Measurements from ENCODE around the gene MEMO1.
"Not testable (repeated sequence)": the region's sequence is repeated elsewhere in the genome, so short reads cannot be mapped to it uniquely, and the experiment has no call there.

Gene MEMO1

DNA sequence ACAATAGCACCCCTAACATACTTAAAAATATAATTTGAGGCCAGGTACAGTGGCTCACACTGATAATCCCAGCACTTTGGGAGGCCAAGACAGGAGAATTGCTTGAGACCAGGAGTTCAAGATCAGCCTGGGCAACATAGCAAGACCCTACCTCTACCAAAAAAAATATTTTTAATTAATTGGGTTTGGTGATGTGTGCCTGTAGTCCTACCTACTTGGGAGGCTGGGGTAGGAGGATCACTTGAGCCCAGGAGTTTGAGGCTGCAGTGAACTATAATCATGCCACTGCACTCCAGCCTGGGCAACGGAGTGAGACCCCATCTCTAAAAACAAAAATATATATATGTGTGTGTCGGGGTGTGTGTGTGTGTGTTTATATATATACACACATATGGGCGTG lies 91.3 kb downstream of the MEMO1 start:
- Mint-ChIP-seq H3K4me3 (no peak overlapping the region), H3K9me3 (no peaks in the 10 kb centered on the region), H3K27me3 (no peaks in the 10 kb centered on the region), H3K27ac (no peak overlapping the region), H3K4me1 (no peaks in the 10 kb centered on the region)
- ATAC-seq (no peak), DNase-seq (no peak)

DNA sequence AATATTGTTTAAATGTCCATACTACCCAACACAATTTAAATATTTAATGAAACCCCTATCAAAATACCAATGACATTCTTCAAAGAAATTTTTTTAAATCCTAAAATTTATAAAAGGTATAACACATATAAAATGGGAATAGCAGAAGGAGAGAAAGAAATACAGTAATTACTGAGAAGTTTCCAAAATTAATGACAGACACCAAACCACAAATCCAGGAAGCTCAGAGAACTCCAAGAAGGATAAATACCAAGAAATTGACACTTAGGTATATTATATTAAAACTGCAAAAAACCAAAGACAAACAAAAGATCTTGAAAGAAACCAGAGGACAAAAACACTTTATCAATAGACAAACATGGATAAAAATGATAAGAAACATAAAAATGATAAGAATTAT lies 101.1 kb downstream of the MEMO1 start:
- Mint-ChIP-seq H3K9me3 (no peaks in the 10 kb centered on the region), H3K4me3 (no peak overlapping the region), H3K27me3 (no peaks in the 10 kb centered on the region), H3K4me1 (peaks cover 16% of the 10 kb centered on the region), H3K27ac (no peak overlapping the region)
- DNase-seq = no peak
- ATAC-seq = no peak

GRCh38 chr2:31907491-31907890 lies 103.3 kb downstream of the MEMO1 start:
- peaks cover 25% of the 10 kb centered on the region for H3K4me1 Mint-ChIP-seq
- not testable (repeated sequence) for ATAC-seq, H3K27ac Mint-ChIP-seq, H3K27me3 Mint-ChIP-seq, DNase-seq, H3K9me3 Mint-ChIP-seq, H3K4me3 Mint-ChIP-seq

DNA sequence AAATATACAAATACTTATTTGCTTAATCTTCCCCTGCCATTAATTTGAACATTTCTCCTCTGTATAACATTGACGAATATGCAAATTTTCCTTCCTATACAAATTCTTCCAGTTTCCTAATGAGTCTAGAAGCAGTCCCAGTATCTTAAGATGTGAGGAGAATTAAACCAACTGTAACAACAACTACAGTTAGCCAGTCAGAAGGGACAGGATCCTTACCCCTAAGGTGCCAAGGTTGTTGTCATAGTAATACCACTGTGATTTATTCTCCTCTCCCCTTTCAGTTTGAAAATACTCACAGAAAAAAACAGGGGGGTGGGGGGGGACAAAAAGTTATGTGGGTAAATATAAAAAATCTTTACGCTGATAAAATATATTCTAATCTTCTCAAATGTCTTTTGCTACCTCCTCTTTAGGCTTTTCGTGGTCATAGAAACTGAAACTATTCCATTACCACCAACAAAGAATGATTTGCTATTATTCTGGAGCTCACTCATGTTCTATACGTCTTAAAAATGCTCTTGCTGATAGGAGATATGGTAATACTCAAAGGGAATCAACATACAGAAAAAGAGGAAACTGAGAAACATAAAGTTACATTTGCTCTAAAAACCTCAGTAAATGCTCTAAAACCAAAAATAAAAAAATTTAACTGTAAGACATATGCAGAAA lies 107.6 kb downstream of the MEMO1 start:
- Mint-ChIP-seq H3K27ac (no peak overlapping the region), H3K4me3 (no peak overlapping the region), H3K9me3 (peaks cover 8 to 22% of the 10 kb centered on the region in 2 donors), H3K27me3 (no peaks in the 10 kb centered on the region), H3K4me1 (peaks cover 11% of the 10 kb centered on the region)
- ATAC-seq (peak; percentile 43), DNase-seq (no peak)

GRCh38 chr2:31901900-31902299 lies 108.9 kb downstream of the MEMO1 start:
- H3K27ac Mint-ChIP-seq = no peak overlapping the region

GRCh38 chr2:31900156-31900555 lies 110.7 kb downstream of the MEMO1 start:
- not testable (repeated sequence) for ATAC-seq, H3K4me3 Mint-ChIP-seq, H3K4me1 Mint-ChIP-seq, H3K27me3 Mint-ChIP-seq, DNase-seq, H3K27ac Mint-ChIP-seq
- H3K9me3 Mint-ChIP-seq = peaks cover 14 to 28% of the 10 kb centered on the region in 2 donors

More at GRCh38 chr2:31901900-31902299, 108.9 kb downstream of the MEMO1 start:
- H3K4me1 Mint-ChIP-seq = peaks cover 8% of the 10 kb centered on the region
- H3K9me3 Mint-ChIP-seq = peaks cover 14 to 28% of the 10 kb centered on the region in 2 donors
- DNase-seq = no peak
- H3K4me3 Mint-ChIP-seq = no peak overlapping the region
- no peaks in the 10 kb centered on the region for H3K27me3 Mint-ChIP-seq
- no peak for ATAC-seq

DNA sequence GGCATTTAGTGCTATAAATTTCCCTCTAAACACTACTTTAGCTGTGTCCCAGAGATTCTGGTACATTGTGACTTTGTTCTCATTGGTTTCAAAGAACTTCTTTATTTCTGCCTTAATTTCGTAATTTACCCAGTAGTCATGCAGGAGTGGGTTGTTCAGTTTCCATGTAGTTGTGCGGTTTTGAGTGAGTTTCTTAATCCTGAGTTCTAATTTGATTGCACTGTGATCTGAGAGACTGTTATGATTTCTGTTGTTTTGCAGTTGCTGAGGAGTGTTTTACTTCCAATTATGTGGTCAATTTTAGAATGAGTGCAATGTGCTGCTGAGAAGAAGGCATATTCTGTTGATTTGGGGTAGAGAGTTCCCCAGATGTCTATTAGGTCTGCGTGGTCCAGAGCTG lies 112.5 kb downstream of the MEMO1 start:
- H3K9me3 Mint-ChIP-seq = peaks cover 14 to 28% of the 10 kb centered on the region in 2 donors
- not testable (repeated sequence) for DNase-seq, H3K27ac Mint-ChIP-seq, H3K4me1 Mint-ChIP-seq, H3K27me3 Mint-ChIP-seq, H3K4me3 Mint-ChIP-seq, ATAC-seq

DNA sequence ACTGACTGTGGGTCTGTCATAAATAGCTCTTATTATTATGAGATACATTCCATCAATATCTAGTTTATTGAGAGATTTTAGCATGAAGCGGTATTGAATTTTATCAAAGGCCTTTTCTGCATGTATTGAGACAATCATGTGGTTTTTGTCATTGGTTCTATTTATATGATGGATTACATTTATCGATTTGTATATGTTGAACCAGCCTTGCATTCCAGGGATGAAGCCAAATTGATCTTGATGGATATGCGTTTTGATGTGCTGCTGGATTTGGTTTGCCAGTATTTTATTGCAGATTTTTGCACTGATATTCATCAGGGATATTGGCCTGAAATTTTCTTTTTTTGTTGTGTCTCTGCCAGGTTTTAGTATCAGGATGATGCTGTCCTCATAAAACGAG lies 113.5 kb downstream of the MEMO1 start:
- H3K4me1 Mint-ChIP-seq, H3K27me3 Mint-ChIP-seq, ATAC-seq, H3K27ac Mint-ChIP-seq, DNase-seq, H3K4me3 Mint-ChIP-seq: not testable (repeated sequence)
- H3K9me3 Mint-ChIP-seq = peaks cover 14 to 28% of the 10 kb centered on the region in 2 donors

- ATAC-seq (no peak), DNase-seq (no peak)
- Mint-ChIP-seq H3K4me3 (no peak overlapping the region), H3K4me1 (no peaks in the 10 kb centered on the region), H3K9me3 (peaks cover 14 to 28% of the 10 kb centered on the region in 2 donors), H3K27ac (no peak overlapping the region), H3K27me3 (no peaks in the 10 kb centered on the region)
Measured at GRCh38 chr2:31896293-31896692, 114.5 kb downstream of the MEMO1 start.

- ATAC-seq (no peak), DNase-seq (no peak)
- Mint-ChIP-seq H3K4me3 (no peak overlapping the region), H3K4me1 (no peaks in the 10 kb centered on the region), H3K9me3 (peaks cover 14 to 20% of the 10 kb centered on the region in 2 donors), H3K27ac (no peak overlapping the region), H3K27me3 (no peaks in the 10 kb centered on the region)
Measured at GRCh38 chr2:31894656-31895055, 116.2 kb downstream of the MEMO1 start.

GRCh38 chr2:31893094-31893493 lies 117.7 kb downstream of the MEMO1 start:
- Mint-ChIP-seq H3K9me3 (peaks cover 4 to 5% of the 10 kb centered on the region in 2 donors), H3K27me3 (no peaks in the 10 kb centered on the region), H3K4me1 (no peaks in the 10 kb centered on the region), H3K4me3 (no peak overlapping the region), H3K27ac (no peak overlapping the region)
- ATAC-seq = no peak
- DNase-seq = no peak

GRCh38 chr2:31889044-31889443 lies 121.8 kb downstream of the MEMO1 start:
- no peak overlapping the region for H3K4me3 Mint-ChIP-seq
- no peak overlapping the region for H3K27ac Mint-ChIP-seq
- ATAC-seq = no peak
- no peaks in the 10 kb centered on the region for H3K4me1 Mint-ChIP-seq
- no peaks in the 10 kb centered on the region for H3K27me3 Mint-ChIP-seq
- no peaks in the 10 kb centered on the region for H3K9me3 Mint-ChIP-seq
- DNase-seq = no peak

- no peak overlapping the region for H3K4me3 Mint-ChIP-seq
- H3K9me3 Mint-ChIP-seq = no peaks in the 10 kb centered on the region
- H3K27me3 Mint-ChIP-seq = no peaks in the 10 kb centered on the region
- no peaks in the 10 kb centered on the region for H3K4me1 Mint-ChIP-seq
- H3K27ac Mint-ChIP-seq = no peak overlapping the region
- DNase-seq (no peak), ATAC-seq (no peak)
Measured at GRCh38 chr2:31888550-31888949, 122.3 kb downstream of the MEMO1 start.

DNA sequence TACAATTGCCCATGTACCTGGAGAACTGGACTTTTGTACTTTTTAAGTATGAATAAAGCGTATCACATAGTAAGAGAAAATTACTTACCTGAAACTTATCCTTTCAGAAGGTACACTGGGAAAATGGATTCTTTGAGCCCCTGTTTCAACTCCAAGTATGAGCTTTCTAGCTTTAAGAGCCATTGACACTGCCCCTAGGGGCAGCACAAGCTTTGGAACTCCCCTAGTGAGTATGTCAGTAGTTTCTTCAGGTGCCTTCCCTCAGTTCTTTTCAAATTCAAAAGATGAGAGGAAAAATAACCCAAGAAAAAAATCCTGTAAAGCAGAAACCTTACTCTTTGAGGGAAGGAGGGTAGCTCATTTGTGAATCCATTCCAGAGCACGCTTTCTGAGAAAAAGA lies 124.1 kb downstream of the MEMO1 start:
- ATAC-seq = no peak
- no peak overlapping the region for H3K4me3 Mint-ChIP-seq
- H3K4me1 Mint-ChIP-seq = no peaks in the 10 kb centered on the region
- DNase-seq = no peak
- no peaks in the 10 kb centered on the region for H3K9me3 Mint-ChIP-seq
- no peaks in the 10 kb centered on the region for H3K27me3 Mint-ChIP-seq
- no peak overlapping the region for H3K27ac Mint-ChIP-seq

DNA sequence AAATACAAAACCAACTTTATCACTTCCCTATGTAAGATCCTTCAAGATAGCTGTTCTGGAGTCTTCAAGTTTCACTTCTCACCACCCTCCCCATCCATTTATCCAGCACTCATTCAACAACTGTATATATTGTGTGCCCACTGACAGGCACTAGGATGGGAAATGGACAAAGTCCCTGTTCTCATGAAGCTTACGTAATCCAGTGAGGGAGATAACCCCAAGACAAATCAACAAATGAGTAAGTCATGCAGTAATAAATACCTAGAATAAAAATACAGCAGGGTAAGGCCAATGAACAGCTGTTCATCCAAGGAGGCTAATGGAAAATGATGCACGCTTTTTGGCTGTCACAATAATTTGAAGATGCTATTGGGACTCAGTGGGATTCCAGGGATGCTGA lies 133.8 kb downstream of the MEMO1 start:
- Mint-ChIP-seq H3K27me3 (no peaks in the 10 kb centered on the region), H3K9me3 (no peaks in the 10 kb centered on the region), H3K4me1 (no peaks in the 10 kb centered on the region), H3K4me3 (no peak overlapping the region), H3K27ac (no peak overlapping the region)
- DNase-seq = no peak
- no peak for ATAC-seq

GRCh38 chr2:31874071-31874470 lies 136.7 kb downstream of the MEMO1 start:
- no peak for ATAC-seq
- no peaks in the 10 kb centered on the region for H3K9me3 Mint-ChIP-seq
- H3K27ac Mint-ChIP-seq = no peak overlapping the region
- H3K4me3 Mint-ChIP-seq = no peak overlapping the region
- H3K27me3 Mint-ChIP-seq = no peaks in the 10 kb centered on the region
- no peak for DNase-seq
- H3K4me1 Mint-ChIP-seq = no peaks in the 10 kb centered on the region

GRCh38 chr2:31865215-31865614 lies 145.6 kb downstream of the MEMO1 start:
- DNase-seq (no peak), ATAC-seq (no peak)
- Mint-ChIP-seq H3K27me3 (no peaks in the 10 kb centered on the region), H3K9me3 (no peaks in the 10 kb centered on the region), H3K4me3 (no peak overlapping the region), H3K27ac (no peak overlapping the region), H3K4me1 (no peaks in the 10 kb centered on the region)

Data from stimulated activated naive CD8-positive, alpha-beta T cell treated with anti-CD3 and anti-CD28 coated beads, Interleukin-15, amount 100 ng/mL, for 72 hours (primary cell).